IPS DF 19.7 (cell line): ENCODE data around the gene INSM2.

ENCODE experiments used
- DNase-seq: peaks from one replicate; pipeline ENCODE4 v3.0.0-alpha.2; 2013; ENCODE audit warnings: low read depth, low spot score

Gene INSM2

GRCh38 chr14:35543006-35543405 is 9.0 kb downstream of the INSM2 start:
- no peak for DNase-seq

GRCh38 chr14:35549551-35549950 is 15.6 kb downstream of the INSM2 start:
- no peak for DNase-seq

- no peak for DNase-seq
Measured at GRCh38 chr14:35551081-35551480, 17.1 kb downstream of the INSM2 start.

GRCh38 chr14:35553808-35554207 is 19.8 kb downstream of the INSM2 start:
- no peak for DNase-seq

GRCh38 chr14:35556548-35556947 is 22.6 kb downstream of the INSM2 start:
- DNase-seq = no peak

GRCh38 chr14:35557221-35557747 is 23.3 kb downstream of the INSM2 start:
- DNase-seq = no peak

- no peak for DNase-seq
Measured at GRCh38 chr14:35558680-35559079, 24.7 kb downstream of the INSM2 start.

GRCh38 chr14:35565871-35566464 is 32.0 kb downstream of the INSM2 start:
- DNase-seq = no peak

GRCh38 chr14:35571598-35571997 is 37.6 kb downstream of the INSM2 start:
- no peak for DNase-seq

- no peak for DNase-seq
Measured at GRCh38 chr14:35573911-35574310, 39.9 kb downstream of the INSM2 start.

- DNase-seq = no peak
Measured at GRCh38 chr14:35576260-35576659, 42.3 kb downstream of the INSM2 start.

- no peak for DNase-seq
Measured at GRCh38 chr14:35576856-35577255, 42.9 kb downstream of the INSM2 start.

GRCh38 chr14:35578135-35578534 is 44.2 kb downstream of the INSM2 start:
- no peak for DNase-seq

GRCh38 chr14:35578639-35579038 is 44.7 kb downstream of the INSM2 start:
- no peak for DNase-seq
